HG03108 (cell line): ENCODE results near the gene CCDC167.

Source experiments
- ATAC-seq: cut with Tn5 transposase; IDR thresholded peaks from one replicate; pipeline ENCODE4 v1.9.1; 2021; ENCODE audit warnings: moderate library complexity; ENCODE audit not compliant: unreplicated experiment

Gene CCDC167

DNA sequence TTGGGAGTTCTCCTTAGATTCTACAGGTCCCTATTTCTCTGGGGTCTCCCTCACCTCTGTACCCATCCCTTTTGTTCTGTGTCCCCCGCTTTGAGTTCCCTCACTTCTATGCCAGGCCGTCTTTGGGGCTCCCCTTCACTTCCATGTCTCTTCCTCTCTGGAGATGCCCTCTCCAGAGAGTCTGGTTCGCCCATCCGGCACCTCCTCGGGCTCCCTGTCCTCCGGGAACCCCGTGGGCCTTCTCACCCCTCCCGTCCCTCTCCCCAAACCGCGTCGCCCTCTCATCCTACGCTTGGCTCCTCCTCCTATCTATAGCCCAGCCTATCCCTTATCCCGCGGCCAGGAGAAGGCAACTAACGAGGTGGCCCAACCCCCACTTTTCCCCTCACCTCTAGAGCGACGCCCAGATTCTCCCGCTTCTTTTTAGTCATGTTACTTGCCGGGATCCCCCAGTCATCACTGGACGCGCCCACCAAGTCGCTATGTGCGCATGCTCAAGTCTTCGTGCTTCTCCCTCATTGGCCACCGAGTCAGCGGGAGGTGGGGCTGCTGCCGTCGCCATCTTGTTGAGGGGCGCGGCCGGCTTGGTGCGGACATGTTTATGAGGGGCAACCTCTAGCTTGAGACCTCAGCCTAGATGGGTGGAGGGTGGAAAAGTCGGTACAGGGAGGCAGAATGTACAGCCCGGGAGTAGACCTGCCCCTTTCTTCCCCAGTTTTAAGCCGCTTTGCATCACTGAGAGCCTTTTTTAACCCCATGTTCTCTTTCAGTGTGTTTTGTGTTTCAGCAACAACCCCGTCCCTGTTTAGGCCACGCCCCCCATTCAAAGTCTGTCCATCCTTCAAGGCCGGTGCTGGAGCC is at the start of gene CCDC167:
Gene CCDC167 (minus strand): TSS at position 461 of the 861 bp plus-strand sequence. CDS start 30 bp downstream, at position 431.
- peak; percentile 86 for ATAC-seq

DNA sequence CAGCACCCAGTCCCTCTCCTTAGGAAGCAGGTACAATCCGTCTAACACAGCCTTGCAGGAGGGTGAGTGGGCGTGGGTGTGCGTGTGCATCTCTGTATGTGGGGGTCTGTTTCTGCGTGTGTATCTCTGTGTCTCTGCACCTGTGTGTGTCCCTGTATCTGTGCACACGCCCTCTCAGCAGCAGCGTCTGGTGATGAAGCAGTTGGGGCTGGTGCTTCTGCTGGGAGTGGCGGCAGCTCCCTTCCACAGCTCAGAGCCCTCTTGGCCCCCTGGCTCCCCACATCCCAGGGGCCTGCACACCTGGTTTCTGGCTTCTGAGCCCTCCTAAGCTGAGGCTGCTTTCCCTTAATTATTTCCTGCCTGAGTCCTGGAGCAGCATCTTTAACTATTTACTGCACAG is 49.5 kb upstream of the CCDC167 start:
- ATAC-seq, result no peak

DNA sequence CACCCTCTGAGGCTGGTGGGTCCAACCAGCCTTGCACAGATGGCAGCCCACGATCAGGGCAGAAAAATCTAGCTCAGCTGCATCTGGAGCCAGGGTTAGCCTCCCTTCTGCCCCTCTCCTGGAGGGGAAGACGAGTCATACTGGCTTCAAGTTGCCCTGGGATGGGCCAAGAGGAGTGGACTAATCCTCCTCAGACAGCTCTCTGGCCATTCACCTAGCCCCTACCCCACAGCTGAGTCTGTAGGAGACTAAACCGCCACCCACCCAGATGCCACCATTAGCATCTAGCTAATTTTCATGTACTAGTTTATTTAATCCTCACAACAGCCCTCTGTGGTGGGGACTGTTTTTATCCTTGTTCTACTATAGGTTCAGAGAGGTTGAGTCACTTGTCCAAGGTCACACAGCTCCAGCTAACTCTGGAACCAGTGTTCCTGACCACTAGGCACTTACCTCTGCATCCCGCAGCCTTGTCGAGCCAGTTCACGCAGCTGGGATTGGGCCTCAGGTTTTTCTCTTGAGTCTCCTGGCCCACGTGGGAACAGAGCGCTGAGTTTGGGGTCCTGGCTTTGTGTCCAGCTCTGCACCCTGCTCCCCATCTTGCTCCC is 48.5 kb upstream of the CCDC167 start:
- no peak for ATAC-seq

DNA sequence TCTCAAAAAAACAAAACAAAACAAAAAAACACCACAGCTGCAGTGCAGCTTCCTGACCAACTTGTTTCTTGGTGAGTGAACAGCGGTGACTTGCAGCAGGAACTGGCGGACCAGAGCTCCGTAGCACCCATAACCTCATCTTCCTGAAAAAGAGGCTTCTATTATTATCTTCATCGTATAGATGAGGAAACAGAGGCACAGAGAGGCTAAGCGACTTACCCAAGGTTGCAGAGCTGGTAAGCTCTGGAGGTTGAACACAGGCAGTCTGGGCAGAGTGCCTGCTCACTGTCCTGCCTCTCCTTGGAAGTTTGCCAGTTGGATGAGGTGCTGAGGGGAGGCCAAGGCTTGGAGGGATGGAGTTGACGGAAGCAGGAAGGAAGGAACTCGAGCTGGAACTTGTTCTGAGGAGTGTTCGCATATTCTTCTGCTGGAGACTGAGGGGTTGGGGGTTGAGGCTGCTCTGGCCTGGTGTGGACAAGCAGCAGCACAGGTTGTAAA is 47.9 kb upstream of the CCDC167 start:
- ATAC-seq, result peak; percentile 43

DNA sequence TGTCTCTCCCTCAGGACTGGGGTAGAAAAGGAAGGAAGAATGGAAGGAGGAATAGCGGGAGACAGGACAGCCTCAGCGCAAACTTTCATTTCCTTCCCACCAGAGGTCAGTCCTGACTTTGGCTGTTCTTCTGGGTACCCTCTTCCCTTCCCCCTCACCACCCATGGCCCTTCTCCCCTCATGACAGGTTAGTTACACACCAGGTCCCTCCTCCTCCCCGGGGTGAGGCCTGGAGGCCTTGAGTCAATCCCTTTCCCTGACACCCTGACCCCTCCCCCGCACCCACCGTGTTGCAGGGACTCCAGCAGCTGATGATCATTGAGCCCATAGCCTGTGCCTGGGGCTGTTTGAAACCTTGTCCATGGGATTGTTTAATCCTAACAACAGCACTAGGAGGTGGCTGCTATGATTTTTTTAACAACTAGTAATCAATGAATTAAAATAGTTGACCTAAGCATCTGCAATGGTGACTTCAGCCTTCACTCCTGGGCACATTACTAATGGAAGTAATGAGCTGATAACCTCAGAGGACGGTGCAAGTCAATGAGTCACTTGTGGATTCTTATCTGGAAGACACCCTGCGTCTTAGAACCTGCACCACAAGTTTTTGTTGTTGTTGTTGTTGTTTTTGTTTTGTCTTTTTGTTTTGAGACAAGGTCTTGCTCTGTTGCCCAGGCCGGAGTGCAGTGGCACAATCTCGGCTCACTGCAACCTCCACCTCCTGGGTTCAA is 46.6 kb upstream of the CCDC167 start:
- no peak for ATAC-seq

DNA sequence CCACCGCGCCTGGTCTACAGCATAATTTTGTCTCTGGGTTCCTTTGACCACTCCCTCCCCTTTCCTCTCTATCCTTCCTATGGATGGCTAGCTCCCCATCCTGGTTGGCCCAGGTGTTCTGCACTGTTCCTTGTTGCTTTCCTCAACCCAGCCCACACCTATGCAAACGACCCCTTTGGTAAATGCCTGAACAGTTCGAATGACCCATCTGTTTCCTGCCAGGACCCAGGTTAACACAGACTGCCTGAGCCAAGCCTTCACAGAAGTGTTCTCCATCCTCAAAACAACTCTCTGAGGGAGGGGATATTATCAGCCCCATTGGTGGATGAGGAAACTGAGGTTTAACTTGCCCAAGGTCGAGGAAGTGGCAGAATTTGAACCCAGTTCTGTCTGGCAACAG is 44.8 kb upstream of the CCDC167 start:
- no peak for ATAC-seq

DNA sequence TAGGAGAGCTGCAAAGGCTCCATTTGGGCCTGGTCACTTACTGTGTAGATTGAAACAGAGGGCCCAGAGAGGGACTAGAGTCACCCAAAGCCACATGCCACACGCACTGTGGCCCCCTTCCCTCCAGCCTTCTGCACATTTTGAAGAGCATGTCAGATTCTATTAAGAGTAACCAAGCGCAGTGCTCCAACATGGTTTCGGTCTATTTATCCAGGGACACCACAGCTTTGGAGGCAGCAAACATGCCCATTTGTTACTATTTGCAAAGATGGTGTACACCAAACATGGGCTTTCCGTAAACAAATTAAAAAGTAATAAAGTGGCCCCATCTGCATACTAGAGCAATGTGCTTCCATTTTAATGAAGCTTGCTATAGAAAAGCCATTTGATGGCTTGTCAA is 43.7 kb upstream of the CCDC167 start:
- no peak for ATAC-seq

DNA sequence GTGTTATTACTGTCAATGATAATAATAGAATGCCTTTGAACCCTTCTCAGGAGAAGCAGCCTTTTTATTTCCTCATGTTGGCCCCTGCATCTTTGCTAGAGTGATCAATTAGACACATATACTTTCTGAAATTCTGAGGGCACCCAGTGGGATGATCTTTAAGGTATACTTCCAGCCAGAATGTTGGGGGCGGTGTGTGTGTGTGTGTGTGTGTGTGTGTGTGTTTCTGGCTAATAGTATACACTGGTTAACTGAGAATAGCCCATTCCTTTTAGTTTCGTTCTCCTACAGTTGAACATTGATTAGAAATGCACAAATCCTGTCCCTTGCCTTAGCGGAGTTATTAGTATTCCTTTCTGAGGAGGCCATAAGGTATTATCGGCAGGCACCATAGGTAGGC is 41.7 kb upstream of the CCDC167 start:
- ATAC-seq, result no peak

DNA sequence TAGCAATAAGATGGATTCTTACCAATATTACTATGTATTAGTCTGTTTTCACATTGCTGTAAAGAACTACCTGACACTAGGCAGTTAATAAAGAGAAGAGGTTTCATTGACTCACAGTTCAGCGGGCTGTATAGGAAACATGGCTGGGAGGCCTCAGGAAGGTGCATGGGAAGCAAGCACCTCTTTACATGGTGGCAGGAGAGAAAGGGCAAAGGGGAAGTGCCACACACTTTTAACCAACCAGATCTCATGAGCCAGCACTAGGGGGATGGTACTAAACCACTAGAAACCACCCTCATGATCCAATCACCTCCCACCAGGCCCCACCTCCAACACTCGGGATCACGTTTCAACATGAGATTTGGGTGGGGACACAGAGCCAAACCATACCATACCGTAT is 40.7 kb upstream of the CCDC167 start:
- ATAC-seq, result no peak

DNA sequence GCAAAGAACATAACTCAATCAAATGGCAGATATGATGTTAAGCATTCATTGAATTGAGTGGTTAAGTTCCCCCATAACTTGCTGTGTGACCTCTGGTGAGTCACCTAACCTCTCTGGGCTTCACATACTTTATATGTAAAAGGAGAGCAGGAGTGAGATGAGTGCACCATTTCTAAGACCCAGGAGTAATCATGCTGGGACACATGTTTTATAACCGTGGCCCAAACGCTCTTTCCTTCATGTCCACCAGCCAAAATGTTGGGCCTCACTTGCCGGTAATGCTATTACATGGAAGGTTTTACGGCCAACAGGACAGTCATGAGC is 40.3 kb upstream of the CCDC167 start:
- no peak for ATAC-seq

DNA sequence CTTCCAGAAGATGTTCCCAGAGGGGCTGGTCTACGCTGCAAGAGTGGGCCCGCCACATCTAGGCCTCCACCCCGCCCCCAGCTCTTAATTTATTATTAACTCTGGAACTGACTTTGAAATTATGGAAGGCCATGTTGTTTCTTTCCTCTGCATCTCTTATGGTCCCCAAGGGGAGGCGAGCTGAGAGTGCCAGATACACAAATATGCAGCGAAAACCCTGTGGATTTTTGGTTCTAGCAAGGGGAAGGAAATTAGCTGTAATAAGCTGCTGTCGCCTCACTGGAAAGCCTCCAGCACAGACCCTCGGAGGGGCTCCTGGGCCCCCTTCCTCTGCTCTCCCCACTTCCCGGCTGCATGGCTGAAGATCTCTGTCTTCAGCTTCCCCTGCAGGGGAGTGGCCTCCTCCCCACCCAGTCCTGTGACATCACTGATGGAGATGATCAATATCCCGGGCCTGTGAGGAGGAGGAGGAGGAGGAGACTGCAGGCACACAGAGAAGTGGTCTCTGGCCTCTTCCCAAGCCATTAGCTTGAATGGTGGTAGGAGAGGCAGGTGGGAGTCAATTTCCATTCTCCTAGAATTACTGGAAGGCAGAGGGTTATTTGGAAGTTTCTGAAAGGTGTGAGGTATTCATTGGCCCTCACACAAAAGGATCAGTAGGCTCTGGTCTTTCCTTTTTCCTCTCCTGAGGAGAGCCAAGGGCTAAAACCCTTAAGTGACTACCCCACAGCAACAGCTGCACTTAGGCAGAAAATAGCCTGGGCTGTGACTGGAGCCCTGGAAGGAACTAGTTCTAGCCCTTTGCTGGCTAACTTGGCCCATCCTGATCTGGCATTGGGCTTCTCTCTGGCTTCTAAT is 39.7 kb upstream of the CCDC167 start:
- ATAC-seq, result no peak

DNA sequence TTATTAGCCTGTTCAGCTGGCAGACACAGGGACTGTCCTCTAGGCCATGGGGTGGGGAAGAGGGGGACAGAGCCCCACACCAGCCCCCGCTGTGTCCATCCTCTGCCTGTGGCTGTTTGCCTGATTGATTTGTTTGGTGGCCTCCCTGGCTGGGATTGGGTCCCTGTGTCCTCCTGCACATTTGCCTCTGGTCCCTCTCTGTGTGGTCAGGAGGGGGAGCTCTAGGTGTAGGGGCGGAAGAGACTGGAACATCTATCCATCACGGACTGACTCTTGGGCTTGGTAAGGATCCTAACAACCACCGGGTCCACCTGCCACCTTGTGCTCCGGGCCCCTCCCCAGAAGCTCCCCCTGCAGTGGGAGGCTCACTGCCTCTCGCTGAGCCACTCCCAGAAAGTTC is 38.4 kb upstream of the CCDC167 start:
- ATAC-seq, result no peak

DNA sequence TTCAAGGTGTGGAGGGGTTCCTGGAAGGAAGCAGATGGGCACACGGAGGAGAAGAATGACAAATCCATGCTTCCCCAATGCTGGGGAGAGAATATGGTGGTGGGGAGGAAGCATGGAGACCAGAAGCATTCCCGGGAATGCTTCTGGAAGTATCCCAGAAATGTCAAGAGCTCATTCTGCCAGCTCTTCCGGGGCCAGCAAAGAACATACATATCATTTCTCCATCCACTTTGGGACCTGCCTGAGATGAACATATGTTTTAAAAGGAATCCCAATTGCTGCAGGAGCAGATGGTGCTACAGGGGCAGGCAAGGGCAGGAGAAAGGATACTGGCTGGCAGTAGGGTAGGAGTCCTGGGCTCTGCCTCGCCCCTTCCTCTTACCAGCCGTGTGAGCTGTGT is 37.9 kb upstream of the CCDC167 start:
- no peak for ATAC-seq

DNA sequence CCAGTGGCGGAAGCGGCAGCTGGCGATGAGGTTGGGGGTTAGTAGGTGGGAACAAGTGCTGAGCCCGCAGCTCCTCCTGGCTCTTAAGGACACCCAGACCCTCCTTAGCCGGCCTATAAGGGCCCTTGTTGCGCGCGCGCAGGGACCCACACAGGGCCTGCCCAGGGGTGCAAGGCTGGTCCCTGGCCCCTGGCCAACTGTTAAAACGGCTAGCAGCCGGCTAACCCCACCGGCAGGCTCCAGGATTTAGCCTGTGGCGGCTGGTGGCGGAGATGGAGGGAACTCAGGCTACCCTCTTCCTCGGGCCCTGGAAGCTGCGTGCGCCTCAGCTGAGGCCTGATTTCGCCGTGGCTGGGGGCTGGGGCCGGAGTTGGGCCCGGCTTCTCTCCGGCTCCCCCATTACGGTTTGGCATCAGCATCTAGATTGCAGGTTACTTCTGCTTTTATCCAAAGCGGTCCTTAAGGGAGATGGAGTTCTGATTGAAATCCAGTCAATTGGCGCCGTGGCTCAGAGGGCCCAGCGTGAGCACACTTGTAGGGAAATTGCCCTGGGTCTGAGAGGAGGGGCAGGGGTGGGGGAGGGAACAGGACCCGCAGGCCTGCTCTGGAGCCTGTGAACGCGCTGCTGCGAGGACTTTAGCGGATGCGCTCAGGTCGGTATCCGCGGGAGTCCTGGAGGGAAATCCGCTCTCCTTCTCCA is 36.9 kb upstream of the CCDC167 start:
- ATAC-seq, result no peak

DNA sequence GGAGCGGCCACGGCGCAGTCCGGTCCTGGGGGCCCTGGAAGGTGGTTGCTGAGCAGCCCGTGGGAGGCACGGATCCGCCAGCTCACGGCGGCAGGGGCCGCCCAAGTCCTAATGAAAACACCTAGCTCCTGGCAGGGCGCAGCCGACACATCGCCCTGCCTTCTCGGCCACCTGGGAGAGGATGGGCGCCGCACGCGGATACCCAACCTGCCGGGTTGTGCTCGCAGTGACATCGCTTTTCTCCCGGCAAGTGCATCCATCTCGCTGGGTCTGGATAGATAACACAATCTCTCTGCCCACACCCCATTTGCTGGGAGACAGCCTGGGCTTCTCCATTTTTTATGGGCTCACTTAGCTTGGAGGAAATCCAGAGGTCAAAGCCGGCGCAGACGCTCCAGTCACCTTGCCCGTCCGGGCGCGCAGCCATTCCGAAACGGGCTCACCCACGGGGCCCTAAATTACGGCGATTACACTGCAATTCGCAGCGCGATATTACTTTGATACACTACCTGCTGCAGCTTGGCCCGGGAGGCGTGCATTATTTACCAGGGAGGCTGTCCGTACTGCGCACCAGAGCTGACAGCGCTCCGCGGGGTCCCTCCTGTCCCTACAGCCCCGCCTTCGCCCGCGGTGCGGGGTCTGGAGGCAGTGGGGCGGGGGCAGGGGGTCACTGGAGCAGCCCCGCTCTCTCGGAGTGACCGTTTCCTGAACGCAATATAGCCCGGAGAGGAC is 36.2 kb upstream of the CCDC167 start:
- ATAC-seq, result peak; percentile 50

DNA sequence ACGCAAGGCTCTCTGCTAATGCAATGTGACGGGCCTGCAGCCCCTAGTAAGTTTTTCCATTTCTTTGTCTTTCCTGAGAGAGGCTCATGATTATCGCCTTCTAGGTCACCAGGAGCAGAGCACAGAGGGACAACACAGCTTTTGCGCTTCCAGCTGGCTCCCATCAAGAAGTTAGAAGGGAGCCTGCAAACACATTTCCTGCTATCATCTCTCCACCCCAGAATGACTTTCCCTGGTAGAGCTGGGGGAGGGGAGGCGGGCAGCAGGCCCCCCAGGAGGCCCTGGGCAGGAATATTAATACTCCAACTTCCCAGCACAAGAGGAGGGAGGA is 35.7 kb upstream of the CCDC167 start:
- ATAC-seq, result no peak

DNA sequence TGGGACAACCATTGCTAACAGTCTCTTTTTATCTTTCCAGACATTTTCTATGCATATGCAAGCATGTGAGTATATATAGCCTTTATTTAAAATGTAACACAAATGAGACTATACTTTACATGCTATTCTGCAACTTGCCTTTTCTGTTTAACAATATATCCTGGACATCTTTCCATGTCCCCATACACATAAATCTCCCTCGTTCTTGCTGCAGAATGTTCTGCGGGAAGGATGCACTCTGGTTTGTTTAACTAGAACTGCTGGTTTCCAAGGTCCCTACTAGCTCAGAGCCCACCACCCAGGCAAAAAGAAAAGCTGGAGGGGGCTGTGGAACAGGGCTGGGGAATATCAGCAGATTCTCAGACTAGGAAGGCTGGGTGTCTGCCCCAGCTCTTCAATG is 35.2 kb upstream of the CCDC167 start:
- no peak for ATAC-seq

DNA sequence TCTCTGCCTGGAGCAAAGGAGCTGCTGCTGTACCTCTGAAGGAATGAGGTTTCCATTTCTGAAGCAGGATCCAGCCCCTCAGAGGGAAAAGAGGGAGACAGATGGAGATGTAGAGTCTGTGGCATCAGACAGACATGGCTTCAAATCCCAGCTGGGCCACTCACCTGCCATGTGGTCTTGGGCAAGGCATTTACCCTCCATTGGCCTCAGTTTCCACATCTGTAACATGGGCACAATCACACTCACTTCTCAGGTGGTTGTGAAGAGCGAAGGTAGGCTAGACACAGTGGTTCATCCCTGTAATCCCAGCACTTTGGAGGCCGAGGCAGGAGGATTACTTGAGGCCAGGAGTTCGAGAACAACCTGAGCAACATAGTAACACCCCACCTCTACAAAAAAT is 32.4 kb upstream of the CCDC167 start:
- no peak for ATAC-seq

DNA sequence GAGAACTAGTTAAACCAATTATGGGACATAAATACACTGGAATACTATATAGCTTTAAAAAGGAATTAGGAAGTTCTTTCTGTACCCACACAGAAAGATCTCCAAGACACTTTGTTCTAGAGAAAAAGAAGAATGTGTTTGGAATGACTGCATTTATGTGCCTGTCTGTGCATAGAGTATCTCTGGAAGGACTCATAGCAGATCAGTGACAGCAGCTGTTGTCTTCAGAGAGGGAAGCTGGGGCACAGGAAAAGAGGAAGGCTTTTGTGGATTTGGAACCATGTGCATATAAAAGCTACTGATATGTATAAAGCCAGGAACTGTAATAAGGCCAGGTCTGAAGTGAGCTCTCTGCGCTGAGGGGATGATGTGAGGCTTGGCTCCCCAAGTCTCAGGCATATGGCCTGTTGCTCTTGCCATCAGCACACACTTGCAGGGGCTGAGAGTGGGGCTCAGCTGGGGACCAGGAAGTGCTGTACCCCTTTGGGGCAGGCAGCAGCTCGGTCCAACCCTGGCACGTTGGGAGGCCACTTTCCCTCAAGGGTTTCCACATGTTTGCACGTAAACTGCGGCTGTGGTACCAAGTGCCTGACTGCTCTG is 31.8 kb upstream of the CCDC167 start:
- ATAC-seq, result no peak
